Immature natural killer cell (primary cell): ENCODE measurements around the gene CDC16. TPM values are rescaled to one million over a fixed set of nuclear protein-coding genes. Genes with fewer than 3 reads are reported as not detected.
"Not testable (repeated sequence)": the region's sequence is repeated elsewhere in the genome, so short reads cannot be mapped to it uniquely, and the experiment has no call there.

Source experiments
- DNase-seq, 3 donors: peaks; one replicate each; pipeline ENCODE4 v3.0.0; 2022; ENCODE audit warnings: mixed read lengths in 1 of 3
- H3K27ac Mint-ChIP-seq, 6 donors: one replicate each; pipeline ENCODE4 v1.8.0; 2020; ENCODE audit warnings: mixed read lengths in 6 of 6, mild to moderate bottlenecking in 5 of 6, inconsistent platforms in 4 of 6, moderate library complexity in 3 of 6
- H3K27me3 Mint-ChIP-seq, 3 donors: one replicate each; pipeline ENCODE4 v1.8.0; 2020 to 2021; ENCODE audit warnings: low read depth in 3 of 3, mild to moderate bottlenecking in 3 of 3, mixed read lengths in 3 of 3, moderate library complexity in 3 of 3, inconsistent platforms in 1 of 3
- H3K36me3 Mint-ChIP-seq, 3 donors: one replicate each; pipeline ENCODE4 v1.8.0; 2020; ENCODE audit warnings: mixed read lengths in 3 of 3, inconsistent platforms in 2 of 3, mild to moderate bottlenecking in 2 of 3
- H3K4me1 Mint-ChIP-seq, 2 donors: one replicate each; pipeline ENCODE4 v1.8.0; 2020; ENCODE audit warnings: inconsistent platforms in 2 of 2, mild to moderate bottlenecking in 2 of 2, mixed read lengths in 2 of 2, moderate library complexity in 1 of 2
- H3K4me3 Mint-ChIP-seq, 5 donors: one replicate each; pipeline ENCODE4 v1.8.0; 2020; ENCODE audit warnings: mild to moderate bottlenecking in 5 of 5, mixed read lengths in 5 of 5, inconsistent platforms in 3 of 5, moderate library complexity in 3 of 5
- H3K9me3 Mint-ChIP-seq, 6 donors: one replicate each; pipeline ENCODE4 v1.8.0; 2020; ENCODE audit warnings: mild to moderate bottlenecking in 6 of 6, mixed read lengths in 6 of 6, inconsistent platforms in 4 of 6, moderate library complexity in 3 of 6
- polyA plus RNA-seq, 3 donors: library from polyadenylated mRNA; unstranded; fragments of 300-500 nt; fragmentation: Illumina TruSeq; gene quantifications; one replicate each; pipeline ENCODE4 v1.2.3, GENCODE V29; 2021

The CDC16 gene
- polyA plus RNA-seq, 3 donors from 2014 or later, result 16.0 to 33.1 (median 30.1) TPM

GRCh38 chr13:114231886-114232285 lies 2.8 kb upstream of the CDC16 start:
- no peak overlapping the region for H3K4me3 Mint-ChIP-seq
- no peak for DNase-seq
- H3K4me1 Mint-ChIP-seq, result peaks cover 21 to 31% of the 10 kb centered on the region in 2 donors
- H3K27me3 Mint-ChIP-seq, result peaks cover 0 to 10% (median 2%) of the 10 kb centered on the region in 3 donors
- no peaks in the 10 kb centered on the region for H3K36me3 Mint-ChIP-seq
- H3K27ac Mint-ChIP-seq, result no peak overlapping the region
- no peaks in the 10 kb centered on the region for H3K9me3 Mint-ChIP-seq

- H3K27ac Mint-ChIP-seq, result peak overlapping the region in 5 of 6 donors; percentile 75 to 87 (median 81)
- peak overlapping the region; percentile 82 to 93 (median 90) for H3K4me3 Mint-ChIP-seq
- peaks cover 22 to 40% of the 10 kb centered on the region in 2 donors for H3K4me1 Mint-ChIP-seq
- peaks cover 13 to 15% (median 13%) of the 10 kb centered on the region in 3 donors for H3K36me3 Mint-ChIP-seq
- DNase-seq, result no peak
- peaks cover 0 to 7% (median 2%) of the 10 kb centered on the region in 3 donors for H3K27me3 Mint-ChIP-seq
- H3K9me3 Mint-ChIP-seq, result no peaks in the 10 kb centered on the region
Measured at GRCh38 chr13:114234266-114234644, 442 bp upstream of the CDC16 start.

GRCh38 chr13:114235697-114236096 lies 1.0 kb downstream of the CDC16 start:
- Mint-ChIP-seq H3K4me3 (peak overlapping the region; percentile 82 to 93 (median 90)), H3K9me3 (no peaks in the 10 kb centered on the region), H3K27ac (peak overlapping the region; percentile 67 to 92 (median 80)), H3K4me1 (peaks cover 22 to 40% of the 10 kb centered on the region in 2 donors), H3K36me3 (peaks cover 17 to 21% (median 21%) of the 10 kb centered on the region in 3 donors), H3K27me3 (peaks cover 0 to 4% (median 2%) of the 10 kb centered on the region in 3 donors)
- DNase-seq, result no peak

- Mint-ChIP-seq H3K4me1 (peaks cover 22 to 42% of the 10 kb centered on the region in 2 donors), H3K4me3 (peak overlapping the region; percentile 82 to 93 (median 90)), H3K27me3 (peaks cover 0 to 4% (median 2%) of the 10 kb centered on the region in 3 donors), H3K36me3 (peaks cover 17 to 26% (median 25%) of the 10 kb centered on the region in 3 donors), H3K27ac (peak overlapping the region in 5 of 6 donors; percentile 67 to 92 (median 86)), H3K9me3 (no peaks in the 10 kb centered on the region)
- no peak for DNase-seq
Measured at GRCh38 chr13:114236227-114236626, 1.5 kb downstream of the CDC16 start.

GRCh38 chr13:114237415-114238112 lies 2.9 kb downstream of the CDC16 start:
- Mint-ChIP-seq H3K9me3 (no peaks in the 10 kb centered on the region), H3K4me3 (peak overlapping the region in 3 of 5 donors; percentile 25 to 64 (median 36)), H3K36me3 (peaks cover 23 to 36% (median 25%) of the 10 kb centered on the region in 3 donors), H3K27ac (peak overlapping the region in 3 of 6 donors; percentile 38 to 65 (median 51)), H3K4me1 (peaks cover 22 to 46% of the 10 kb centered on the region in 2 donors), H3K27me3 (peaks cover 0 to 4% (median 2%) of the 10 kb centered on the region in 3 donors)
- DNase-seq, result no peak

GRCh38 chr13:114241918-114242317 lies 7.2 kb downstream of the CDC16 start:
- DNase-seq, result no peak
- Mint-ChIP-seq H3K27ac (no peak overlapping the region), H3K27me3 (no peaks in the 10 kb centered on the region), H3K9me3 (no peaks in the 10 kb centered on the region), H3K4me3 (no peak overlapping the region), H3K4me1 (peaks cover 23 to 54% of the 10 kb centered on the region in 2 donors), H3K36me3 (peaks cover 36 to 71% (median 42%) of the 10 kb centered on the region in 3 donors)

- H3K27me3 Mint-ChIP-seq, result no peaks in the 10 kb centered on the region
- no peak overlapping the region for H3K4me3 Mint-ChIP-seq
- peaks cover 29 to 66% (median 42%) of the 10 kb centered on the region in 3 donors for H3K36me3 Mint-ChIP-seq
- H3K4me1 Mint-ChIP-seq, result peaks cover 20 to 50% of the 10 kb centered on the region in 2 donors
- H3K27ac Mint-ChIP-seq, result peak overlapping the region in 2 of 6 donors; percentile 61 to 74
- H3K9me3 Mint-ChIP-seq, result no peaks in the 10 kb centered on the region
- no peak for DNase-seq
Measured at GRCh38 chr13:114243971-114244370, 9.3 kb downstream of the CDC16 start.

GRCh38 chr13:114244637-114245036 lies 9.9 kb downstream of the CDC16 start:
- Mint-ChIP-seq H3K9me3 (no peaks in the 10 kb centered on the region), H3K4me1 (peaks cover 22 to 49% of the 10 kb centered on the region in 2 donors), H3K27ac (peak overlapping the region in 5 of 6 donors; percentile 31 to 74 (median 61)), H3K27me3 (no peaks in the 10 kb centered on the region), H3K4me3 (peak overlapping the region in 1 of 5 donors; percentile 1), H3K36me3 (peaks cover 24 to 61% (median 37%) of the 10 kb centered on the region in 3 donors)
- peak in 2 of 3 donors; percentile 21 to 47 for DNase-seq

- Mint-ChIP-seq H3K4me1 (peaks cover 22 to 64% of the 10 kb centered on the region in 2 donors), H3K27ac (no peak overlapping the region), H3K9me3 (no peaks in the 10 kb centered on the region), H3K36me3 (peaks cover 22 to 60% (median 35%) of the 10 kb centered on the region in 3 donors), H3K4me3 (no peak overlapping the region), H3K27me3 (no peaks in the 10 kb centered on the region)
- no peak for DNase-seq
Measured at GRCh38 chr13:114248011-114248410, 13.3 kb downstream of the CDC16 start.

- H3K4me1 Mint-ChIP-seq, result peaks cover 19 to 60% of the 10 kb centered on the region in 2 donors
- no peaks in the 10 kb centered on the region for H3K9me3 Mint-ChIP-seq
- H3K27me3 Mint-ChIP-seq, result no peaks in the 10 kb centered on the region
- no peak overlapping the region for H3K27ac Mint-ChIP-seq
- no peak overlapping the region for H3K4me3 Mint-ChIP-seq
- peaks cover 27 to 59% (median 41%) of the 10 kb centered on the region in 3 donors for H3K36me3 Mint-ChIP-seq
- no peak for DNase-seq
Measured at GRCh38 chr13:114249077-114249476, 14.4 kb downstream of the CDC16 start.

- not testable (repeated sequence) for DNase-seq, H3K9me3 Mint-ChIP-seq, H3K27me3 Mint-ChIP-seq, H3K4me3 Mint-ChIP-seq
- H3K36me3 Mint-ChIP-seq, result peaks cover 38 to 54% (median 46%) of the 10 kb centered on the region in 3 donors
- H3K27ac Mint-ChIP-seq, result peak overlapping the region in 1 of 6 donors; percentile 77
- peaks cover 10 to 62% of the 10 kb centered on the region in 2 donors for H3K4me1 Mint-ChIP-seq
Measured at GRCh38 chr13:114251639-114252440, 17.1 kb downstream of the CDC16 start.

- peaks cover 57 to 69% (median 60%) of the 10 kb centered on the region in 3 donors for H3K36me3 Mint-ChIP-seq
- peaks cover 27 to 74% of the 10 kb centered on the region in 2 donors for H3K4me1 Mint-ChIP-seq
- H3K4me3 Mint-ChIP-seq, result no peak overlapping the region
- H3K27ac Mint-ChIP-seq, result peak overlapping the region in 2 of 6 donors; percentile 4 to 7
- H3K27me3 Mint-ChIP-seq, result no peaks in the 10 kb centered on the region
- no peaks in the 10 kb centered on the region for H3K9me3 Mint-ChIP-seq
- no peak for DNase-seq
Measured at GRCh38 chr13:114256547-114256946, 21.9 kb downstream of the CDC16 start.

GRCh38 chr13:114257014-114257413 lies 22.3 kb downstream of the CDC16 start:
- no peaks in the 10 kb centered on the region for H3K27me3 Mint-ChIP-seq
- no peaks in the 10 kb centered on the region for H3K9me3 Mint-ChIP-seq
- H3K4me3 Mint-ChIP-seq, result no peak overlapping the region
- H3K36me3 Mint-ChIP-seq, result peaks cover 56 to 70% (median 60%) of the 10 kb centered on the region in 3 donors
- peaks cover 32 to 76% of the 10 kb centered on the region in 2 donors for H3K4me1 Mint-ChIP-seq
- DNase-seq, result no peak
- H3K27ac Mint-ChIP-seq, result no peak overlapping the region
